Measurements from ENCODE around the gene LYPD4. TPM values are rescaled to one million over a fixed set of nuclear protein-coding genes. Genes with fewer than 3 reads are reported as not detected.

The LYPD4 gene
- total RNA-seq, 1 experiment from 2014 or later: not detected

- TF ChIP-seq ATF2 (CRISPR knock-in tag; IDR thresholded peaks at IDR 0.05; ENCODE audit: borderline replicate concordance, low read depth) (no peak), CREM (CRISPR knock-in tag; IDR thresholded peaks at IDR 0.05) (no peak), OVOL2 (CRISPR knock-in tag; IDR thresholded peaks at IDR 0.05; ENCODE audit: borderline replicate concordance) (no peak), SMAD4 (CRISPR knock-in tag; IDR thresholded peaks at IDR 0.05) (no peak), MXD4 (CRISPR knock-in tag; IDR thresholded peaks at IDR 0.05; ENCODE audit: borderline replicate concordance) (no peak), ESRRA (CRISPR knock-in tag; IDR thresholded peaks at IDR 0.05; ENCODE audit: borderline replicate concordance) (no peak)
- TF ChIP-seq, protein P1, sequence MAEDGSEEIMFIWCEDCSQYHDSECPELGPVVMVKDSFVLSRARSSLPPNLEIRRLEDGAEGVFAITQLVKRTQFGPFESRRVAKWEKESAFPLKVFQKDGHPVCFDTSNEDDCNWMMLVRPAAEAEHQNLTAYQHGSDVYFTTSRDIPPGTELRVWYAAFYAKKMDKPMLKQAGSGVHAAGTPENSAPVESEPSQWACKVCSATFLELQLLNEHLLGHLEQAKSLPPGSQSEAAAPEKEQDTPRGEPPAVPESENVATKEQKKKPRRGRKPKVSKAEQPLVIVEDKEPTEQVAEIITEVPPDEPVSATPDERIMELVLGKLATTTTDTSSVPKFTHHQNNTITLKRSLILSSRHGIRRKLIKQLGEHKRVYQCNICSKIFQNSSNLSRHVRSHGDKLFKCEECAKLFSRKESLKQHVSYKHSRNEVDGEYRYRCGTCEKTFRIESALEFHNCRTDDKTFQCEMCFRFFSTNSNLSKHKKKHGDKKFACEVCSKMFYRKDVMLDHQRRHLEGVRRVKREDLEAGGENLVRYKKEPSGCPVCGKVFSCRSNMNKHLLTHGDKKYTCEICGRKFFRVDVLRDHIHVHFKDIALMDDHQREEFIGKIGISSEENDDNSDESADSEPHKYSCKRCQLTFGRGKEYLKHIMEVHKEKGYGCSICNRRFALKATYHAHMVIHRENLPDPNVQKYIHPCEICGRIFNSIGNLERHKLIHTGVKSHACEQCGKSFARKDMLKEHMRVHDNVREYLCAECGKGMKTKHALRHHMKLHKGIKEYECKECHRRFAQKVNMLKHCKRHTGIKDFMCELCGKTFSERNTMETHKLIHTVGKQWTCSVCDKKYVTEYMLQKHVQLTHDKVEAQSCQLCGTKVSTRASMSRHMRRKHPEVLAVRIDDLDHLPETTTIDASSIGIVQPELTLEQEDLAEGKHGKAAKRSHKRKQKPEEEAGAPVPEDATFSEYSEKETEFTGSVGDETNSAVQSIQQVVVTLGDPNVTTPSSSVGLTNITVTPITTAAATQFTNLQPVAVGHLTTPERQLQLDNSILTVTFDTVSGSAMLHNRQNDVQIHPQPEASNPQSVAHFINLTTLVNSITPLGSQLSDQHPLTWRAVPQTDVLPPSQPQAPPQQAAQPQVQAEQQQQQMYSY (CRISPR knock-in tag; IDR thresholded peaks at IDR 0.05): no peak
Measured at GRCh38 chr19:41890936-41891335, 46.5 kb upstream of the LYPD4 start (continued).

GRCh38 chr19:41889896-41890295 is 45.4 kb upstream of the LYPD4 start:
- ChIA-PET CTCF (interaction anchor here (0.7 kb wide), 1 partner anchor 15 kb away, joined by 3 read pairs; no protein-coding TSS in a partner anchor), POLR2A (no interaction called here)
- Mint-ChIP-seq H3K4me1 (peaks cover 27% of the 10 kb centered on the region), H3K4me3 (no peak overlapping the region), H3K9me3 (no peaks in the 10 kb centered on the region), H3K27me3 (ENCODE audit: low read depth) (no peaks in the 10 kb centered on the region; the same call in 1 of the 2 replicates), H3K36me3 (peaks cover 3% of the 10 kb centered on the region), H3K27ac (no peak overlapping the region)
- ATAC-seq: no peak
- TF ChIP-seq RORB (CRISPR knock-in tag; IDR thresholded peaks at IDR 0.05): no peak
- TF ChIP-seq FOXK1 (CRISPR knock-in tag; IDR thresholded peaks at IDR 0.05): no peak
- TF ChIP-seq AFF4 (CRISPR knock-in tag; IDR thresholded peaks at IDR 0.05; ENCODE audit: borderline replicate concordance): no peak
- TF ChIP-seq, protein P2, sequence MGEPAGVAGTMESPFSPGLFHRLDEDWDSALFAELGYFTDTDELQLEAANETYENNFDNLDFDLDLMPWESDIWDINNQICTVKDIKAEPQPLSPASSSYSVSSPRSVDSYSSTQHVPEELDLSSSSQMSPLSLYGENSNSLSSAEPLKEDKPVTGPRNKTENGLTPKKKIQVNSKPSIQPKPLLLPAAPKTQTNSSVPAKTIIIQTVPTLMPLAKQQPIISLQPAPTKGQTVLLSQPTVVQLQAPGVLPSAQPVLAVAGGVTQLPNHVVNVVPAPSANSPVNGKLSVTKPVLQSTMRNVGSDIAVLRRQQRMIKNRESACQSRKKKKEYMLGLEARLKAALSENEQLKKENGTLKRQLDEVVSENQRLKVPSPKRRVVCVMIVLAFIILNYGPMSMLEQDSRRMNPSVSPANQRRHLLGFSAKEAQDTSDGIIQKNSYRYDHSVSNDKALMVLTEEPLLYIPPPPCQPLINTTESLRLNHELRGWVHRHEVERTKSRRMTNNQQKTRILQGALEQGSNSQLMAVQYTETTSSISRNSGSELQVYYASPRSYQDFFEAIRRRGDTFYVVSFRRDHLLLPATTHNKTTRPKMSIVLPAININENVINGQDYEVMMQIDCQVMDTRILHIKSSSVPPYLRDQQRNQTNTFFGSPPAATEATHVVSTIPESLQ (CRISPR knock-in tag; IDR thresholded peaks at IDR 0.05): no peak
- TF ChIP-seq, protein P3, sequence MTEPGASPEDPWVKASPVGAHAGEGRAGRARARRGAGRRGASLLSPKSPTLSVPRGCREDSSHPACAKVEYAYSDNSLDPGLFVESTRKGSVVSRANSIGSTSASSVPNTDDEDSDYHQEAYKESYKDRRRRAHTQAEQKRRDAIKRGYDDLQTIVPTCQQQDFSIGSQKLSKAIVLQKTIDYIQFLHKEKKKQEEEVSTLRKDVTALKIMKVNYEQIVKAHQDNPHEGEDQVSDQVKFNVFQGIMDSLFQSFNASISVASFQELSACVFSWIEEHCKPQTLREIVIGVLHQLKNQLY (CRISPR knock-in tag; IDR thresholded peaks at IDR 0.05): no peak
- no peak for TF ChIP-seq PRRX2 (CRISPR knock-in tag; IDR thresholded peaks at IDR 0.05)
- no peak for TF ChIP-seq OVOL2 (CRISPR knock-in tag; IDR thresholded peaks at IDR 0.05; ENCODE audit: borderline replicate concordance)
- no peak for TF ChIP-seq ZBTB21 (CRISPR knock-in tag; IDR thresholded peaks at IDR 0.05; ENCODE audit: borderline replicate concordance)
- TF ChIP-seq MXD4 (CRISPR knock-in tag; IDR thresholded peaks at IDR 0.05; ENCODE audit: borderline replicate concordance): no peak
- TF ChIP-seq ZNF138 (CRISPR knock-in tag; conservative IDR thresholded peaks at IDR 0.05): no peak
- no peak for TF ChIP-seq NFE2L1 (CRISPR knock-in tag; IDR thresholded peaks at IDR 0.05)
- TF ChIP-seq GRHL2 (CRISPR knock-in tag; IDR thresholded peaks at IDR 0.05; ENCODE audit: insufficient replicate concordance, severe bottlenecking): no peak
- no peak for TF ChIP-seq CREB1 (CRISPR knock-in tag; IDR thresholded peaks at IDR 0.05)
- no peak for TF ChIP-seq GABPB1 (CRISPR knock-in tag; IDR thresholded peaks at IDR 0.05)
- no peak for TF ChIP-seq E2F5 (CRISPR knock-in tag; IDR thresholded peaks at IDR 0.05)
- no peak for TF ChIP-seq TEAD4 (CRISPR knock-in tag; IDR thresholded peaks at IDR 0.05)
- TF ChIP-seq ZNF416 (CRISPR knock-in tag; IDR thresholded peaks at IDR 0.05): no peak
- no peak for DNase-seq (ENCODE audit: low spot score)

Data from WTC11 (cell line).